Colonic mucosa (tissue), 4 donors: ENCODE results near the gene H1-8. TPM values are rescaled to one million over a fixed set of nuclear protein-coding genes. Genes with fewer than 3 reads are reported as not detected.

Experiments used
- DNase-seq: peaks from one replicate; pipeline ENCODE4 v3.0.0-alpha.2; 2020
- H3K27ac ChIP-seq: fragments of 200-600 bp; one replicate; pipeline ENCODE4 v1.8.0; 2021
- H3K27me3 ChIP-seq: fragments of 200-600 bp; one replicate; pipeline ENCODE4 v1.8.0; 2021
- H3K36me3 ChIP-seq: fragments of 200-600 bp; one replicate; pipeline ENCODE4 v1.8.0; 2021
- H3K4me1 ChIP-seq: fragments of 200-600 bp; one replicate; pipeline ENCODE4 v1.8.0; 2021; ENCODE audit warnings: mild to moderate bottlenecking
- H3K4me3 ChIP-seq: fragments of 200-600 bp; one replicate; pipeline ENCODE4 v1.8.0; 2021
- H3K9ac ChIP-seq, 2 donors: one replicate each; pipeline ENCODE4 v1.7.0; 2013; ENCODE audit warnings: control low read depth in 2 of 2, low read depth in 2 of 2, low read length in 2 of 2
- H3K9me3 ChIP-seq: fragments of 200-600 bp; one replicate; pipeline ENCODE4 v1.8.0; 2021
- intact Hi-C: fragments of 100-400 bp; cut with DNase I; formaldehyde crosslinking; loops from one replicate; pipeline ENCODE4 v1.14.1; 2022
- total RNA-seq, 2 donors: library from RNA; stranded (reverse); fragmentation: NEBNext Ultra II Directional in 1 of 2; extraction: Animal tissue kit (Norgen Biotek cat#: 25700) in 1 of 2; gene quantifications; one replicate each; pipeline ENCODE4 v1.2.1, GENCODE V29; 2021
- TF ChIP-seq, protein P1 (sequence below): fragments of 200-600 bp; IDR thresholded peaks from one replicate; pipeline ENCODE4 v1.8.0; 2022; ENCODE audit warnings: antibody characterized with exemption, mild to moderate bottlenecking
- donor health status: healthy.
- donor health status: DM: no; HTN: no; CAD: no.
- donor health status: DM: no; HTN: no; CAD: no.

The H1-8 gene
- total RNA-seq, 2 donors from 2014 or later = not detected

DNA sequence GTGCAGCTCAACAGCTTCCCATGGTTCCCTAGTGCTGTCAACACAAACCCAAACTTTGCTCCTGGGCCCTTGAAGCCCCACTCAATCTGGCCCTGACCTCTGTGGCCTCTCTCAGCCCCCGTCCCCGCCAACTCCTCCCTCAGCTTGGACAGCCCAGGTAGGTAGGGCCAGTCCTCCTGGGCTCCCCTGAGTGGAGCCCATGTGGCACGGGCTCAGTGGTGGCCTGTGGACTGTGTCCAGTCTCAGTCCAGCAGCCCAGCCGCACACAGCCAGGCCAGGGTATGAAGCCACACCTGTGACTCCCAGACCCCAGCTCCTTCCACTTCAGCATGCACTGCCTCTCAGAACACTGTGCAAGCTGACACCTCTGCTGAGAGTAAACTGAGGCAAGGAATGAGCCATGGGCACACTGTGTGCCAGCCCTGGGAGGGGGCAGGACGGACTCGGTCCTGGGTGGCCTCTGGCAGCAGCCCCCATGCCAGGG, 52.0 kb downstream of the H1-8 start:
- TF ChIP-seq, protein P1, sequence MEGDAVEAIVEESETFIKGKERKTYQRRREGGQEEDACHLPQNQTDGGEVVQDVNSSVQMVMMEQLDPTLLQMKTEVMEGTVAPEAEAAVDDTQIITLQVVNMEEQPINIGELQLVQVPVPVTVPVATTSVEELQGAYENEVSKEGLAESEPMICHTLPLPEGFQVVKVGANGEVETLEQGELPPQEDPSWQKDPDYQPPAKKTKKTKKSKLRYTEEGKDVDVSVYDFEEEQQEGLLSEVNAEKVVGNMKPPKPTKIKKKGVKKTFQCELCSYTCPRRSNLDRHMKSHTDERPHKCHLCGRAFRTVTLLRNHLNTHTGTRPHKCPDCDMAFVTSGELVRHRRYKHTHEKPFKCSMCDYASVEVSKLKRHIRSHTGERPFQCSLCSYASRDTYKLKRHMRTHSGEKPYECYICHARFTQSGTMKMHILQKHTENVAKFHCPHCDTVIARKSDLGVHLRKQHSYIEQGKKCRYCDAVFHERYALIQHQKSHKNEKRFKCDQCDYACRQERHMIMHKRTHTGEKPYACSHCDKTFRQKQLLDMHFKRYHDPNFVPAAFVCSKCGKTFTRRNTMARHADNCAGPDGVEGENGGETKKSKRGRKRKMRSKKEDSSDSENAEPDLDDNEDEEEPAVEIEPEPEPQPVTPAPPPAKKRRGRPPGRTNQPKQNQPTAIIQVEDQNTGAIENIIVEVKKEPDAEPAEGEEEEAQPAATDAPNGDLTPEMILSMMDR = no peak
- H3K27me3 ChIP-seq = no peaks in the 10 kb centered on the region
- no peaks in the 10 kb centered on the region for H3K36me3 ChIP-seq
- no peak for DNase-seq
- H3K4me1 ChIP-seq = peaks cover 4% of the 10 kb centered on the region
- H3K27ac ChIP-seq = peak overlapping the region; percentile 32
- intact Hi-C loops = no loop called here
- no peaks in the 10 kb centered on the region for H3K9me3 ChIP-seq
- H3K4me3 ChIP-seq = no peak overlapping the region
- H3K9ac ChIP-seq = peak overlapping the region; percentile 47 to 52

DNA sequence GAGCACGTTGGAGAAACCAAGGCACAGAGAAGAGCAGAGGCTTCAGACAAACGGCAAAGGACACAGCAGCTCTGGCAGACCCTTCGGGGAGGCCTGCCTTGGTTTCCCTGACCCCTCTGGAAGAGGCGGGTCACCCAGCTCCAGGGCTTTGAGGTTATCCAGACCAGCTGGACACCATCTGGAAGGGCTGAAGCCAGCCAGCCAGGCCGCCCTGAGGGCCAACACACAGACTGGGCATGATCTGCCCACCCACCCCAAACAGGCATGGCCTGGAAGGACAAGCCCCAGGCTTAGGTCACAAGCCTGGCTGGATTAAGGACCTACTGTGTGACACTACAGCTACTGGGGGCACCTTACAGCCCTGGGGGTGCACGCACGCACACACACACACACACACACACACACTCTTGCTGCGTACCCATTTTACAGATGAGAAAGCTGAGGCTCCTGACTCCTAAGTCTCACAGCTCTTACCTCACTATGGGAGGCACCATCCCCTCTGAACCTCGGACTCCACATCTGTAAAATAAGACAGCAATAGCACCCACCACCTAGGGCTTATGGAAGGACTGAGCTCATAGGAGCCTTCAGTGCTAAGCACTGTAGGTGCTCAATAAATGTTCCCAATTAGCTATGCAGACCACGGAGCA, 52.7 kb downstream of the H1-8 start:
- H3K36me3 ChIP-seq = no peaks in the 10 kb centered on the region
- H3K9ac ChIP-seq = peak overlapping the region; percentile 47 to 52
- no peak overlapping the region for H3K4me3 ChIP-seq
- no peak for DNase-seq
- no peaks in the 10 kb centered on the region for H3K27me3 ChIP-seq
- TF ChIP-seq, protein P1 = no peak
- H3K4me1 ChIP-seq = peaks cover 4% of the 10 kb centered on the region
- intact Hi-C loops = no loop called here
- H3K9me3 ChIP-seq = no peaks in the 10 kb centered on the region
- peak overlapping the region; percentile 69 for H3K27ac ChIP-seq

DNA sequence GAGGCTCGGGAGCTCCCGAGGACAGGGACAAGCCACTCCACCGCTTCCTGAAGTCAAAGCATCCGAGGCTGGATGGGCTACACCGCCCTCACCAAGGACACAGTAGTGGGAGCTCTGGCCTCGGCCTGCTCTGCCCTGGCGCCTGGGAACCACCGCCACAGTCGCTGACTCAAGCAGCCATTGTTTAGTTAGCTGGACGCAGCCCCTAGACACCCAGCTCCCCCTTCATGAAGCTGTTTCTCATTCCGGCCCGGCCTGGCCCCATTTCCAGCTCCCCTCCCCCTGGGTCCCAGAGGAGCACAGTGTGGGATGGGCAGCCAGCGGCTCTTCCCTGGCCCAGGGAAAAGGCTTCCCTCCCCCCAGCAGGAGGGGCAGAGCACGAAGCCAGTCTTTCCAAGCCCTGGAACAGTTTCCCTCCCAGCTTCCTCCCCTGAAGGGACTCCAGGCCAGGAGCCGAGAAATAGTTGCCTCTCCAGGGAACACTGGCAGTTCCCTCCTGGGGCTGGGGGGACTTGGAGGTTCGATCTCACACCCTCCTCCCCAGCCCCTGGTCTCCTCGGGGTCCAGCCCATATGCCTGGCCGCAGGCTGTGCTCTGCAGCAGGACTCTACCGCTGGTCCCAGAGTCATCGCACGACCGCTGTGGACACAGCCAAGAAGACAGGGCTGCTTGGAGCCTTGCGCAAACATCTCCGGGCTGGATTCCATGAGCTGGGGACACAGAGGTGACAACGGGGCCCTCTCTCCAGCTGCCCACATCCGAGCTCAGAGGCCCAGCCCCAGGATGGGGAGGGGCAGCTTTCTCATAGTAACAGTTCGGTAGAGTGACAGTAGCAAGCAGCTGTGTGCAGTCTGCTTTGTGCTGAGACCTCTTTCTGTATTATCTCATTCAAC, 53.5 kb downstream of the H1-8 start:
- Histone ChIP-seq H3K27ac (peak overlapping the region; percentile 69), H3K4me3 (no peak overlapping the region), H3K36me3 (no peaks in the 10 kb centered on the region), H3K9ac (peak overlapping the region; percentile 50 to 52), H3K9me3 (no peaks in the 10 kb centered on the region), H3K27me3 (no peaks in the 10 kb centered on the region), H3K4me1 (peaks cover 4% of the 10 kb centered on the region)
- intact Hi-C loops = no loop called here
- TF ChIP-seq, protein P1 = no peak
- DNase-seq = peak; percentile 67

DNA sequence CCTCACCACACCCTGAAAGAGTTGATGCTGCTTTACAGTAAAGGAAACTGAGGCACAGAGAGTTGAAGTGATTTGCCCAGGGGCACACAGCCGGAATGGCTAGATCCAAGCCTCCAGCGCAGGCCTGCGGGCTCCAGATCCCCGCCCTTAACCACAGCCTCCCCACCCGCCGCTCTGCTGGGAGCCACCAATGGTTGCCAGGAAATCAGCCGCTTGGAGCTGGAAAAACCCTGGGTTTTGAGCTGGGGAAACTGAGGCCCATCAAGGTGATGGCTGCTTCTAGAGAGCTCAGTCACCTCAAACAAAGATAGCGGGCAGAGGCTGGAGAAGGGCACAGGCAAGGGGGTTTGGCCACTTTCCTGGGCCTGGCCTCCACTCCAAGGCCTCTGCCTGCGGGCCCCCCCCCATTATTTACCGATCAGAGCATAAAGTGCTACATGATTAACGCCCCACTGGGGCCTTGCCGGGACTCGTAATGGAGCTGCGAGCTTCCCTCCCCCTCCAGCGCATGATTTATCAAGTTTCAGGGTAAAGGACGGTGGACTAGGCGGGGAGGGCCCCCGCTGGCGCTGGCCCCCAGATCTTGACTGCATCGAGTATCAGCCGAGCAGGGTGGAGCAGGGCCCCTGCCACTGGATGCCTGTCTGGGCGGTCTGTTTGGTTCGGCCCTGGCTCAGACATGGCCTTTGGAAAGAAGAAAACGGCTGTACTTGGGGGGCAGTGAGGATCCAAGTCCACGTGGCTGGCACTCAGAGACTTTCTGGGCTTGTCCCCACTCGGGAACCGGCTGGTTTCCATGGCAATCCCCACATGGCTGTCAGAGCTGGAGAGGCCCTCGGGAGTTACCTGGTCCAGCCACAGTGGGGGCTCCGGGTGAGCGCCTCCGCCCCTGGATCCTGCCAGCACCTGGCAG, 54.4 kb downstream of the H1-8 start:
- Histone ChIP-seq H3K9ac (peak overlapping the region; percentile 13 to 50), H3K4me3 (no peak overlapping the region), H3K9me3 (no peaks in the 10 kb centered on the region), H3K27ac (peak overlapping the region; percentile 69), H3K27me3 (no peaks in the 10 kb centered on the region), H3K36me3 (no peaks in the 10 kb centered on the region), H3K4me1 (no peaks in the 10 kb centered on the region)
- TF ChIP-seq, protein P1 = no peak
- no peak for DNase-seq
- intact Hi-C loops = no loop called here

DNA sequence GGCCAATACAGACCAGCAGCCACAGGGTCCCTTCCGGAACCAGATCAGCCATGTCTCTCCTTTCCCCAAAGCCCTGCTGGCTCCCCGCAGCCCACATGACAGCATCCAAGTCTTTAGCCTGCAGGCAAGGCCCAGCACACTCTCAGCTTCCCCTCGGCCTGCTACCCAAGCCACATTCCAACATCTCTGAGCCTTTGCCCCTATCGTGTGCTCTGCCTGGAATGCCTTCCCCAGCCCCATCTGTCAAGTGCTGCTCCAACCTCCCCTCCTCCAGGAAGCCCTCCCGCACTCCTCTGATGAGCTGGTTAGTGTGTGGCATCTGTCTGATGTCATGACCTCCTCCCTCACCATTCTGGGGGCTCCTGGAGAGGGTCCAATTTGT, 55.0 kb downstream of the H1-8 start:
- no peak for DNase-seq
- no peaks in the 10 kb centered on the region for H3K9me3 ChIP-seq
- no peaks in the 10 kb centered on the region for H3K36me3 ChIP-seq
- no peak overlapping the region for H3K4me3 ChIP-seq
- TF ChIP-seq, protein P1 = no peak
- peak overlapping the region; percentile 69 for H3K27ac ChIP-seq
- intact Hi-C loops = no loop called here
- H3K4me1 ChIP-seq = no peaks in the 10 kb centered on the region
- no peaks in the 10 kb centered on the region for H3K27me3 ChIP-seq
- H3K9ac ChIP-seq = peak overlapping the region; percentile 13 to 50
